Amniotic stem cell (primary cell): ENCODE results near the gene RAD52.

Source experiments
- DNase-seq: peaks from one replicate; lab custom pipeline; 2025; lab: John Stamatoyannopoulos, UW

RAD52 gene

GRCh38 chr12:868722-869121 is 80.8 kb downstream of the RAD52 start:
- DNase-seq: no peak

- DNase-seq: no peak
Measured at GRCh38 chr12:867905-868304, 81.6 kb downstream of the RAD52 start.

- DNase-seq: no peak
Measured at GRCh38 chr12:865614-866013, 83.9 kb downstream of the RAD52 start.

GRCh38 chr12:863285-863684 is 86.2 kb downstream of the RAD52 start:
- no peak for DNase-seq

GRCh38 chr12:862303-862911 is 87.1 kb downstream of the RAD52 start:
- DNase-seq: no peak
